H1 (cell line): ENCODE data around the gene ARHGAP25. TPM values are rescaled to one million over a fixed set of nuclear protein-coding genes. Genes with fewer than 3 reads are reported as not detected.

Source experiments
- CTCF ChIA-PET: fragments of 300-600 bp; sonication (Branson Sonifier 250); formaldehyde crosslinking; loops from one replicate; lab custom pipeline; 2021; ENCODE audit not compliant: partially characterized antibody; lab: Charles Lee
- POLR2A ChIA-PET: fragments of 300-600 bp; sonication (Branson Sonifier 250); formaldehyde crosslinking; loops from one replicate; lab custom pipeline; 2021; ENCODE audit warnings: inconsistent platforms; ENCODE audit not compliant: partially characterized antibody; lab: Charles Lee
- DNase-seq, 2 experiments: peaks; one replicate each; pipeline versions ENCODE4 v3.0.0 to v3.0.0-alpha.2; 2010 to 2022; ENCODE audit warnings: low spot score in 2 of 2, low read depth in 1 of 2, mixed read lengths in 1 of 2
- FAIRE-seq: peaks from 2 replicates; lab custom pipeline; 2011; peaks lifted over from hg19 to GRCh38; lab: Jason Lieb, UNC
- H2AFZ ChIP-seq: 2 replicates; pipeline ENCODE4 v1.8.1; 2012; ENCODE audit warnings: low read length, inconsistent platforms
- H2AK5ac ChIP-seq: 2 replicates; pipeline ENCODE4 v1.6.1; 2013; ENCODE audit warnings: low read depth, low read length
- H2BK120ac ChIP-seq: replicated peaks from 2 replicates; pipeline ENCODE3; 2013; ENCODE audit warnings: low read depth, low read length, inconsistent platforms
- H2BK12ac ChIP-seq: 2 replicates; pipeline ENCODE4 v1.6.1; 2013; ENCODE audit warnings: low read depth, low read length
- H2BK15ac ChIP-seq: 2 replicates; pipeline ENCODE4 v1.6.1; 2013; ENCODE audit warnings: low read length
- H2BK20ac ChIP-seq: 2 replicates; pipeline ENCODE4 v1.6.1; 2013; ENCODE audit warnings: low read length
- H2BK5ac ChIP-seq: 2 replicates; pipeline ENCODE4 v1.6.1; 2013; ENCODE audit warnings: low read depth, low read length
- H3K14ac ChIP-seq: 2 replicates; pipeline ENCODE4 v1.6.1; 2013; ENCODE audit warnings: inconsistent platforms; ENCODE audit not compliant: insufficient read length
- H3K18ac ChIP-seq: 2 replicates; pipeline ENCODE4 v1.6.1; 2013; ENCODE audit warnings: low read length; ENCODE audit errors: extremely low read depth
- H3K23ac ChIP-seq: 2 replicates; pipeline ENCODE4 v1.6.1; 2013; ENCODE audit warnings: inconsistent platforms; ENCODE audit not compliant: insufficient read length
- H3K23me2 ChIP-seq: 2 replicates; pipeline ENCODE4 v1.6.1; 2013; ENCODE audit warnings: low read depth, low read length
- H3K27ac ChIP-seq: 2 replicates; pipeline ENCODE4 v1.6.1; 2011; ENCODE audit warnings: low read depth, low read length, inconsistent platforms
- H3K27me3 ChIP-seq, 4 experiments: replicated peaks in 1 of 4; 1 replicate in 1 of 4; 2 replicates in 3 of 4; pipeline versions ENCODE4 v1.6.1 to v1.8.1; 2011 to 2013; ENCODE audit warnings: low read length in 3 of 4, mild to moderate bottlenecking in 3 of 4, inconsistent platforms in 2 of 4, mixed read lengths in 2 of 4, moderate library complexity in 1 of 4; ENCODE audit not compliant: control insufficient read depth in 3 of 4, insufficient read depth in 3 of 4; ENCODE audit errors: extremely low read depth in 1 of 4
- H3K36me3 ChIP-seq, 4 experiments: 2 replicates each; pipeline versions ENCODE4 v1.6.1 to v1.8.1; 2011 to 2013; ENCODE audit warnings: mild to moderate bottlenecking in 4 of 4, low read length in 3 of 4, moderate library complexity in 2 of 4, control low read depth in 1 of 4, inconsistent platforms in 1 of 4; ENCODE audit not compliant: insufficient read depth in 4 of 4, control insufficient read depth in 2 of 4
- H3K4ac ChIP-seq: replicated peaks from 2 replicates; pipeline ENCODE3; 2013; ENCODE audit warnings: low read length, low read depth, mixed read lengths, inconsistent platforms; ENCODE audit not compliant: insufficient read length
- H3K4me1 ChIP-seq, 4 experiments: replicated peaks in 1 of 4; 1 replicate in 1 of 4; 2 replicates in 3 of 4; pipeline versions ENCODE4 v1.6.1 to v1.8.1; 2011 to 2013; ENCODE audit warnings: low read length in 3 of 4, inconsistent platforms in 2 of 4, mixed read lengths in 1 of 4; ENCODE audit not compliant: insufficient read depth in 4 of 4, control insufficient read depth in 3 of 4
- H3K4me2 ChIP-seq, 2 experiments: 2 replicates each; pipeline versions ENCODE4 v1.6.1 to v1.8.1; 2011 to 2013; ENCODE audit warnings: low read depth in 2 of 2, low read length in 2 of 2, control low read depth in 1 of 2, inconsistent platforms in 1 of 2, mild to moderate bottlenecking in 1 of 2; ENCODE audit not compliant: insufficient read depth in 1 of 2
- H3K4me3 ChIP-seq, 4 experiments: fragments of 200-600, 300-600 bp in 1 of 4; sonication (generic), shearing (Covaris generic), sonication (Bioruptor Twin) in 1 of 4; 2 replicates each; pipeline versions ENCODE4 v1.5.1 to v1.8.1; 2011 to 2016; ENCODE audit warnings: low read length in 4 of 4, low read depth in 3 of 4, control low read depth in 2 of 4, inconsistent platforms in 2 of 4, mild to moderate bottlenecking in 2 of 4, mixed read lengths in 1 of 4, moderate library complexity in 1 of 4; ENCODE audit not compliant: insufficient read depth in 2 of 4; ENCODE audit errors: extremely low read depth in 1 of 4
- H3K56ac ChIP-seq: replicated peaks from 2 replicates; pipeline ENCODE3; 2013; ENCODE audit warnings: low read depth, mild to moderate bottlenecking, mixed read lengths, low read length, inconsistent platforms; ENCODE audit not compliant: insufficient read length
- H3K79me1 ChIP-seq: 2 replicates; pipeline ENCODE4 v1.6.1; 2013; ENCODE audit warnings: low read depth, low read length, control low read depth
- H3K79me2 ChIP-seq, 2 experiments: 2 replicates each; pipeline versions ENCODE4 v1.6.1 to v1.8.1; 2012 to 2013; ENCODE audit warnings: low read length in 2 of 2, mild to moderate bottlenecking in 2 of 2, inconsistent platforms in 1 of 2; ENCODE audit not compliant: insufficient read depth in 2 of 2, control insufficient read depth in 1 of 2
- H3K9ac ChIP-seq, 4 experiments: replicated peaks in 1 of 4; 1 replicate in 1 of 4; 2 replicates in 3 of 4; pipeline versions ENCODE4 v1.6.1 to v1.8.1; 2011 to 2013; ENCODE audit warnings: low read depth in 3 of 4, low read length in 3 of 4, control low read depth in 2 of 4, mild to moderate bottlenecking in 2 of 4, moderate library complexity in 2 of 4, inconsistent platforms in 1 of 4; ENCODE audit errors: extremely low read depth in 1 of 4
- H3K9me3 ChIP-seq, 2 experiments: 2 replicates each; pipeline versions ENCODE4 v1.6.1 to v1.8.1; 2012 to 2013; ENCODE audit warnings: mild to moderate bottlenecking in 2 of 2, moderate library complexity in 2 of 2, control low read depth in 1 of 2, inconsistent platforms in 1 of 2, low read depth in 1 of 2, low read length in 1 of 2, mixed read lengths in 1 of 2; ENCODE audit not compliant: insufficient read depth in 2 of 2
- H4K20me1 ChIP-seq, 2 experiments: replicated peaks in 1 of 2; 2 replicates each; pipeline versions ENCODE3 to v1.8.1; 2011 to 2013; ENCODE audit warnings: inconsistent platforms in 2 of 2, low read length in 2 of 2, mild to moderate bottlenecking in 1 of 2; ENCODE audit not compliant: insufficient read depth in 2 of 2, control insufficient read depth in 1 of 2
- H4K5ac ChIP-seq: 2 replicates; pipeline ENCODE4 v1.6.1; 2013; ENCODE audit warnings: low read length, low read depth, mixed read lengths, inconsistent platforms; ENCODE audit not compliant: insufficient read length
- H4K8ac ChIP-seq: 2 replicates; pipeline ENCODE4 v1.8.0; 2013; ENCODE audit warnings: mild to moderate bottlenecking, moderate library complexity, low read length, inconsistent platforms; ENCODE audit not compliant: insufficient read depth; ENCODE audit errors: extremely low read depth
- H4K91ac ChIP-seq: replicated peaks from 2 replicates; pipeline ENCODE3; 2013; ENCODE audit warnings: low read length, mixed read lengths, inconsistent platforms; ENCODE audit not compliant: insufficient read length
- CHD2 ChIP-seq: IDR thresholded peaks from 2 replicates; pipeline ENCODE4 v1.6.1; 2012; ENCODE audit warnings: low read length, improper control_type of control experiment
- CTBP2 ChIP-seq: IDR thresholded peaks from 2 replicates; pipeline ENCODE4 v1.7.0; 2011; ENCODE audit warnings: borderline replicate concordance, mild to moderate bottlenecking, moderate library complexity, mixed read lengths, low read length; ENCODE audit not compliant: insufficient read depth, insufficient read length
- GTF2F1 ChIP-seq: IDR thresholded peaks from 2 replicates; pipeline ENCODE4 v1.6.1; 2012; ENCODE audit warnings: low read depth, low read length, improper control_type of control experiment, borderline replicate concordance
- HDAC2 ChIP-seq, 2 experiments: fragments of 300-600 bp in 1 of 2; sonication (generic) in 1 of 2; IDR thresholded peaks; 2 replicates each; pipeline ENCODE4 v1.6.1; 2011 to 2012; ENCODE audit warnings: low read depth in 2 of 2, low read length in 2 of 2, mild to moderate bottlenecking in 2 of 2, moderate library complexity in 2 of 2, borderline replicate concordance in 1 of 2, inconsistent platforms in 1 of 2
- HDAC6 ChIP-seq: IDR thresholded peaks from one replicate; pipeline ENCODE4 v1.7.1; 2012; ENCODE audit warnings: low read depth, mild to moderate bottlenecking, inconsistent platforms, low read length, moderate library complexity
- JUN ChIP-seq: IDR thresholded peaks from 2 replicates; pipeline ENCODE4 v1.6.1; 2011; ENCODE audit warnings: low read depth, mild to moderate bottlenecking, improper control_type of control experiment, low read length
- NANOG ChIP-seq: IDR thresholded peaks from 2 replicates; pipeline ENCODE4 v1.6.1; 2011; ENCODE audit warnings: low read length, low read depth, mild to moderate bottlenecking, inconsistent platforms; ENCODE audit not compliant: insufficient read depth, poor library complexity, severe bottlenecking
- RNF2 ChIP-seq: fragments of 200-900, 300-1000 bp; sonication (generic); IDR thresholded peaks from 2 replicates; pipeline ENCODE4 v1.7.1; 2016; ENCODE audit warnings: borderline replicate concordance, low read depth, mild to moderate bottlenecking, antibody characterized with exemption, low read length; ENCODE audit not compliant: poor library complexity, severe bottlenecking; ENCODE audit errors: missing control alignments
- RXRA ChIP-seq: IDR thresholded peaks from 2 replicates; pipeline ENCODE4 v1.6.1; 2011; ENCODE audit warnings: low read depth, mild to moderate bottlenecking, low read length, moderate library complexity; ENCODE audit not compliant: insufficient read depth
- SP4 ChIP-seq: IDR thresholded peaks from 2 replicates; pipeline ENCODE4 v1.6.1; 2012; ENCODE audit warnings: low read length, inconsistent platforms
- TCF12 ChIP-seq: IDR thresholded peaks from 2 replicates; pipeline ENCODE4 v1.6.1; 2011; ENCODE audit warnings: low read depth, mild to moderate bottlenecking, low read length
- YY1 ChIP-seq: IDR thresholded peaks from 2 replicates; pipeline ENCODE4 v1.6.1; 2011; ENCODE audit warnings: low read depth, mild to moderate bottlenecking, low read length
- WGBS, 2 experiments: shearing (Covaris generic) in 1 of 2; methylation state at CpG; one replicate each; pipeline versions ENCODE4 v1.1.6 to v1.1.7; 2013 to 2015; ENCODE audit warnings: low lambda C conversion rate in 2 of 2, mixed read lengths in 2 of 2, inconsistent platforms in 1 of 2, low coverage in 1 of 2, missing lambda C conversion rate in 1 of 2; ENCODE audit not compliant: insufficient replicate concordance in 2 of 2, insufficient coverage in 1 of 2, insufficient read length in 1 of 2; ENCODE audit errors: extremely low coverage in 1 of 2, missing lambda C conversion rate in 1 of 2; 5-methylcytosine and 5-hydroxymethylcytosine counted together
- polyA plus RNA-seq, 7 experiments: library from polyadenylated mRNA; depleted of rRNA in 3 of 7; stranded (reverse) in 5 of 7; unstranded in 2 of 7; fragments of >200 nt in 5 of 7; fragments of 200-250 nt in 2 of 7; gene quantifications; 1 replicate in 5 of 7; 2 replicates in 1 of 7; 4 replicates in 1 of 7; pipeline versions ENCODE4 v1.2.1 to v1.2.3, GENCODE V29; 2011 to 2013; ENCODE audit warnings: missing spikeins in 2 of 7, mixed read lengths in 2 of 7
- total RNA-seq: library from RNA; stranded (reverse); fragmentation: NEBNext Ultra II Directional; extraction: Animal tissue kit (Norgen Biotek cat#: 25700); gene quantifications from 2 replicates; pipeline ENCODE4 v1.2.1, GENCODE V29; 2021
- TF ChIP-seq, protein P1 (sequence below): IDR thresholded peaks from 2 replicates; pipeline ENCODE4 v1.6.1; 2011; ENCODE audit warnings: low read length, improper control_type of control experiment

The ARHGAP25 gene
- total and polyA plus RNA-seq, 2 of the 8 experiments (the other 6 are each of a cell fraction or from before 2014, with no cell fraction given): 1.00 to 1.2 TPM

DNA sequence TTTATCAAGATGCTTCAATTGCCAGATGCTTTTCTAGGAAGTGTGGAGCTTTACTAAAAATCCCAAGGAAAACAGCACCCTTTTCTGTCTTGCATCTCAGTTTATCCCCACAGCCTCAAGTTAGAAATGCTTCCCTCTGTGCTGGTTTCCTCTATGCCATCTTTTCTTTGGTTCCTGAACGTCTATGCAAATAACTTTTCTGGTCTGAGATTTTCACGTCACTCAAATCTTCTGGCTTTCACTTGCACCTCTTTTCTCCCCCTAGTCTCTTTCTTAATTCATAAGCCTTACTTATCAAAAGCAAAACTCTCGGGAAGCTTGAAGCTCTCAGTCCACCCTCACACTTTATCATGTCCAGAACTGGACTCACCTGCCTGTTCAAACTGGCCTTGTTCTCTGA lies 33.9 kb downstream of the ARHGAP25 start:
- Histone ChIP-seq H2AK5ac (no peak overlapping the region; the same call in 1 of the 2 replicates), H3K56ac (no peak overlapping the region), H3K23ac (no peak overlapping the region), H3K27ac (no peak overlapping the region), H3K36me3 (no peaks in the 10 kb centered on the region), H3K9ac (no peak overlapping the region), H3K4ac (no peak overlapping the region), H2BK5ac (no peak overlapping the region), H3K79me1 (no peaks in the 10 kb centered on the region), H3K4me1 (peaks cover 1 to 9% (median 6%) of the 10 kb centered on the region in 4 experiments; a peak in 4 of 7 replicates), H2BK15ac (no peak overlapping the region), H2BK120ac (no peak overlapping the region), H3K79me2 (no peaks in the 10 kb centered on the region), H3K4me3 (no peak overlapping the region), H4K5ac (no peak overlapping the region), H2BK20ac (no peak overlapping the region), H3K18ac (no peak overlapping the region), H2AFZ (no peak overlapping the region), H4K91ac (no peak overlapping the region), H3K4me2 (no peak overlapping the region), H4K20me1 (no peaks in the 10 kb centered on the region), H3K23me2 (no peaks in the 10 kb centered on the region), H3K9me3 (no peaks in the 10 kb centered on the region), H3K14ac (no peak overlapping the region), H3K27me3 (no peaks in the 10 kb centered on the region), H2BK12ac (no peak overlapping the region), H4K8ac (no peak overlapping the region)
- ChIA-PET CTCF (interaction anchor here (1.4 to 3.4 kb wide), 4 partner anchors 11 to 159 kb away, joined by 3 to 22 read pairs (median 4); no protein-coding TSS in a partner anchor), POLR2A (no interaction called here)
- no peak for FAIRE-seq
- WGBS, 2 experiments: 88% methylated on average over 3 of the region's 3 CpGs; no CpG with 5 or more reads in 1 of the 2 experiments
- DNase-seq: no peak
- no peak for TF ChIP-seq HDAC2 (IDR thresholded peaks at IDR 0.05; ENCODE audit: borderline replicate concordance in 1 of 2, low read depth in 2 of 2, low read length in 2 of 2)
- TF ChIP-seq YY1: no peak
- no peak for TF ChIP-seq GTF2F1
- no peak for TF ChIP-seq JUN
- TF ChIP-seq RNF2: no peak
- no peak for TF ChIP-seq CTBP2
- TF ChIP-seq, protein P1, sequence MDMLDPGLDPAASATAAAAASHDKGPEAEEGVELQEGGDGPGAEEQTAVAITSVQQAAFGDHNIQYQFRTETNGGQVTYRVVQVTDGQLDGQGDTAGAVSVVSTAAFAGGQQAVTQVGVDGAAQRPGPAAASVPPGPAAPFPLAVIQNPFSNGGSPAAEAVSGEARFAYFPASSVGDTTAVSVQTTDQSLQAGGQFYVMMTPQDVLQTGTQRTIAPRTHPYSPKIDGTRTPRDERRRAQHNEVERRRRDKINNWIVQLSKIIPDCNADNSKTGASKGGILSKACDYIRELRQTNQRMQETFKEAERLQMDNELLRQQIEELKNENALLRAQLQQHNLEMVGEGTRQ: no peak
- no peak for TF ChIP-seq NANOG
- no peak for TF ChIP-seq HDAC6
- no peak for TF ChIP-seq SP4
- TF ChIP-seq RXRA: no peak
- no peak for TF ChIP-seq TCF12
- no peak for TF ChIP-seq CHD2
